IPS-18a (cell line): ENCODE measurements around the gene POU3F2.

Experiments used
- H3K27ac ChIP-seq: one replicate; pipeline ENCODE4 v1.5.1; 2013; ENCODE audit warnings: low read length
- H3K27me3 ChIP-seq: one replicate; pipeline ENCODE4 v1.6.1; 2013; ENCODE audit warnings: mild to moderate bottlenecking, low read length; ENCODE audit not compliant: control insufficient read depth, insufficient read depth
- H3K36me3 ChIP-seq: one replicate; pipeline ENCODE4 v1.6.1; 2013; ENCODE audit warnings: low read depth, low read length; ENCODE audit not compliant: control insufficient read depth
- H3K4me1 ChIP-seq: one replicate; pipeline ENCODE4 v1.6.1; 2013; ENCODE audit warnings: low read depth, low read length; ENCODE audit not compliant: control insufficient read depth
- H3K4me3 ChIP-seq: one replicate; pipeline ENCODE4 v1.5.1; 2013; ENCODE audit warnings: low read length
- H3K9ac ChIP-seq: one replicate; pipeline ENCODE4 v1.6.1; 2013; ENCODE audit warnings: mild to moderate bottlenecking, low read length, moderate library complexity
- H3K9me3 ChIP-seq: one replicate; pipeline ENCODE4 v1.6.1; 2013; ENCODE audit warnings: low read depth, low read length; ENCODE audit not compliant: control insufficient read depth

The POU3F2 gene

DNA sequence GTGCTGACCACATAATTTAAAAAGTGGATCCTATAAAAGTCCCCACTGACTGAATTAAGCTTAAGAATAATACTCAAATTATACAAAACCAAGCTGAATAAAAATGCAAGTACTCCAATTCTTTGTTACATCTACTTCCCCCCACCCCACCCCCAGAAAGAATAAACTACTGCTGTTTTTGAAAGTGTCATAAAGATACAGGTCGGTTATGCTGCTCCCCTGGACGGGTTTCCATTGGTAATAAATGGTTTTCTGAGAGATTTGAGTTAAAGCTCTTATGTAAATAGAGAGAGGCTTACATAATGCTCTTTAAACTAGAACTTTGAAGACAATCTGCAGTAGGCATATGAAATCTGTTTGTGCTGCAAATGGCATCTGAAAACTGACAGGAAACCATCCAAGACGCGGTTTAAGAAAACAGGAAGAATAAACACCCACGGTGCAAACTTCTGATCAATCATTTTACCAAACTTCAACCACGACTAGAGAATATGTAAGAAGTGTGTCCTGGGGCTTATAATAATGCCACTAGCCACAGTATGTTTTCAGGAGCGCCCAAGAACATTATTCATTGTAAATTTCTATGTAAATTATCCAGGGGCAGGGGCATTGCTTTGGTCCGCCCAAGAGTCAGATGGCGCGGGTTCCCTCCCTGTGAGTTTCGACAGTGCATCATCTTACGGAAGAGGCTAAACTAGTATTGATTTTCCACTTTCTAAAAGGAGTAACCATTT is 10.8 kb upstream of the POU3F2 start:
- Histone ChIP-seq H3K4me3 (peak overlapping the region; percentile 79), H3K9me3 (no peaks in the 10 kb centered on the region), H3K9ac (no peak overlapping the region), H3K36me3 (no peaks in the 10 kb centered on the region), H3K4me1 (peaks cover 25% of the 10 kb centered on the region), H3K27me3 (peaks cover 77% of the 10 kb centered on the region), H3K27ac (no peak overlapping the region)

DNA sequence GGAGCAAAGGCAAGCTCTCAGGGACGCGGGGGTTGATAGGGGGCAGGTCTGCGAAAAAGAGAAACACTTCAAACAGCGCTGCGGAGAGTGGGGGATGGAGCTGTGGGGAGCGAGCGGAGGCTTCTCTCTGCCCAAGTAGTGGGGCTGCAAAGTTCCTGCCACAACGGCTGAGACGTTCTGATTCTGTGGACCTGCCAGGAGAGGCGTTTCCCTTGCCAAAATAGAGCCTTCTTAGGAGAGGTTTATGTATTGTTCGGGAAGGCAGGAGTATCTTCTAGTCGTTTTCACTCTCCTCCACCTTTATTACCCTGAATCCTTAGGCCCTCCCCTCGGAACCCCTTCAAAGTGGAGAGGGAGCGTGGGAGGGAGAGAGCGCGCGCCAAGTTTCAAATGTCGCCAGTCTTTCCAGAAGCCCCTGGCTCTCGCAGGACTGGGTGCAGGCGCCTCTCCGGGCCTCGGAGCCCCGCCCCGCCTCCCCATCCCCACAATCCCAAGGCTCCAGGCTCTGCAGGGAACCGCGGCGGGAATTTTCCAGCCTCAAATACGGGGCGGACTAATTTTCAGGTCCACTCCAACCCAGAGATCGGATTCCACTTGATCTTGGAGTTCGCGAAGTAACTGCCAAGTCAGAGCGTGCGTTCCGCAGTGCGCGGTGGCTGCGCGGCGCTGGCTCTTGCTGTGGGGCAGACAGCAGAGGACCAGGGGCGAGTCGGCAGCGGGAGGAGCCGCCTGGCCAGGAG is 10.0 kb upstream of the POU3F2 start:
- Histone ChIP-seq H3K27ac (no peak overlapping the region), H3K4me1 (peaks cover 25% of the 10 kb centered on the region), H3K4me3 (peak overlapping the region; percentile 79), H3K9me3 (no peaks in the 10 kb centered on the region), H3K9ac (peak overlapping the region; percentile 16), H3K27me3 (peaks cover 84% of the 10 kb centered on the region), H3K36me3 (no peaks in the 10 kb centered on the region)

DNA sequence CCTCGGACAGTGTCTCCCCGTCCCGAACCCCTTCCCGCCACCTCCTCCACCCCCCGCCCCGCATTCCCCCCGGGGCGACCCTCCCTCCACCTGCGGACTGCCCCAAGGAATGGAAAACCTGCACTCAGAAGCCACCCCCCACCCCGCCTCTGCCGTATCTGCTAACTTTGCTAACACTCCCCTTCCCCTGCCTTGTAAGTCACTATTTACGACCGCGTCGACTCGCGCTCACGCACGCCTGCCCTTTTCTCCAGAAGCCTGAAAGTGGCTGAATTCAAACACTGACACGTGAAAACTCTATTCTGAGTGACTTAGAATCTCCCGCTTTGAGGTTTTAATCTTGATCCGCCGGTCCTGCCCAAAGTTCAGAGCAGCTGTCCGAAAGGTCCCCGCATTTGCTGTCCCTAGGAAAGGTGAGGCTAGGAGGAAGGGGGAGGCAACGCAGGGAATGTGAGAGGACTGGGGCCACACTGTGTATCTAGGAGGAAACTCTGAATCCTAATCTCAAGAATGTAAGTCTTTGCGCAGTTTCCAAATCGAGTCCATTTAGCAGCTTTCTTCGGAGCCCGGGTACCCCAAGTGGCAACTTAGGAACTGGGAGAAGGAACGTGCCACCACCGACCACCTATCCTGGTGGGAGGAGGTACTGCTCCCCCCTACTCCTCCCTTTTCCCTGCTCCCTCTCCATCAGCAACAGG is 9.3 kb upstream of the POU3F2 start:
- peaks cover 86% of the 10 kb centered on the region for H3K27me3 ChIP-seq
- H3K4me3 ChIP-seq: peak overlapping the region; percentile 79
- H3K9ac ChIP-seq: peak overlapping the region; percentile 16
- H3K27ac ChIP-seq: no peak overlapping the region
- H3K36me3 ChIP-seq: no peaks in the 10 kb centered on the region
- no peaks in the 10 kb centered on the region for H3K9me3 ChIP-seq
- H3K4me1 ChIP-seq: peaks cover 25% of the 10 kb centered on the region

GRCh38 chr6:98825600-98826230 is 8.7 kb upstream of the POU3F2 start:
- H3K9ac ChIP-seq: no peak overlapping the region
- H3K4me3 ChIP-seq: peak overlapping the region; percentile 79
- H3K36me3 ChIP-seq: no peaks in the 10 kb centered on the region
- H3K27ac ChIP-seq: no peak overlapping the region
- H3K9me3 ChIP-seq: no peaks in the 10 kb centered on the region
- peaks cover 92% of the 10 kb centered on the region for H3K27me3 ChIP-seq
- H3K4me1 ChIP-seq: peaks cover 28% of the 10 kb centered on the region

DNA sequence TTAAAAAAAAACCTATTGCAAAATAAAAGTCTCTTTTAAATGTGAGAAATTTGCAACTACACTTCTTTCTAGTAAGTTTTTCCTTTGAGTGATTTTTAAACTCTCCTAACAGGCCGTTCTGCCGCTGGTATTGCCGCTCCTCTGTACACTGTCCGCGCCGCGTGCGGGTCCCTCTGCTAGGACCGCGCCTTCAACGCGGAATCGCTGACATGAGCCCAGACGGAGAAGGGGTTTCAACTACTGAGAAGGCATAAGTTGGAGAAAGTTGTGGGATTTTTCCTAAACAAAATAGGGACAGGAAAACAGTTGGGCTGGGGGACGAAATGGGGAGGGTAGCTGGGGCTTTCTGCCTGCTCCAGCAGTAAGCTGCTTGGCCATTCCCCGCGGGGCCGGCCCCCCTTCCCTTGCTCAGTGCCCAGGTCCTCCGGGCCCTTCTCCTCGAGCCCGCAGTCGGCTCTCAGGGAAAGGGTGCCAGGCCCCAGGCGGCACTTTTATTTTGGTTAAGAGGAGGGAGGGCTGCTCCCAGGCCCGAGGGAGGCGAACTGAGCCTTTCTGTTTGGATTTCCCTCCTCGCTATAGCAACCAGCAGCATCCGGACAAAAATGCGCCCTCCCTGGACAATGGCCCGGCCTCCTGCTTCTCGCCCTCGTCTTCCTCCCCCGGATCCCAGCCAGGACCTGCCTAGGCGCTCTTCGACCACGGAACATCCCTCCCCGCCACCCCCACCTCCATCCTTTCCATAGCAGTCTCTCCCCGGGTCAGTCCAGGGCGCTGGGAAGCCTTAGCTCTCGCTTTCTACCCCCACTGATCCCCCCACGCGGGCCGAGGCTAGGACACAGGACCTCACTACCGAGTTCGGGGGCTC is 6.8 kb upstream of the POU3F2 start:
- peak overlapping the region; percentile 46 for H3K4me3 ChIP-seq
- H3K9ac ChIP-seq: peak overlapping the region; percentile 15
- H3K27me3 ChIP-seq: peaks cover 100% of the 10 kb centered on the region

GRCh38 chr6:98828211-98828788 is 6.1 kb upstream of the POU3F2 start:
- Histone ChIP-seq H3K9me3 (no peaks in the 10 kb centered on the region), H3K27ac (no peak overlapping the region), H3K4me1 (peaks cover 45% of the 10 kb centered on the region), H3K27me3 (peaks cover 100% of the 10 kb centered on the region), H3K4me3 (peak overlapping the region; percentile 46), H3K9ac (peak overlapping the region; percentile 15), H3K36me3 (no peaks in the 10 kb centered on the region)

More for the DNA sequence above, 6.8 kb upstream of the POU3F2 start:
- no peak overlapping the region for H3K27ac ChIP-seq
- H3K4me1 ChIP-seq: peaks cover 40% of the 10 kb centered on the region
- no peaks in the 10 kb centered on the region for H3K9me3 ChIP-seq
- no peaks in the 10 kb centered on the region for H3K36me3 ChIP-seq

- Histone ChIP-seq H3K36me3 (no peaks in the 10 kb centered on the region), H3K27me3 (peaks cover 100% of the 10 kb centered on the region), H3K4me3 (peak overlapping the region; percentile 26), H3K27ac (no peak overlapping the region), H3K9me3 (no peaks in the 10 kb centered on the region), H3K9ac (no peak overlapping the region), H3K4me1 (peaks cover 46% of the 10 kb centered on the region)
Measured at GRCh38 chr6:98828941-98829411, 5.4 kb upstream of the POU3F2 start.

- H3K27me3 ChIP-seq: peaks cover 91% of the 10 kb centered on the region
- H3K4me3 ChIP-seq: no peak overlapping the region
- H3K9me3 ChIP-seq: no peaks in the 10 kb centered on the region
- no peak overlapping the region for H3K27ac ChIP-seq
- peaks cover 44% of the 10 kb centered on the region for H3K4me1 ChIP-seq
- no peaks in the 10 kb centered on the region for H3K36me3 ChIP-seq
- no peak overlapping the region for H3K9ac ChIP-seq
Measured at GRCh38 chr6:98830146-98830545, 4.2 kb upstream of the POU3F2 start.

GRCh38 chr6:98831057-98831958 is 3.1 kb upstream of the POU3F2 start:
- peaks cover 37% of the 10 kb centered on the region for H3K4me1 ChIP-seq
- H3K27me3 ChIP-seq: peaks cover 91% of the 10 kb centered on the region
- no peaks in the 10 kb centered on the region for H3K9me3 ChIP-seq
- peak overlapping the region; percentile 60 for H3K4me3 ChIP-seq
- no peak overlapping the region for H3K9ac ChIP-seq
- H3K36me3 ChIP-seq: no peaks in the 10 kb centered on the region
- H3K27ac ChIP-seq: no peak overlapping the region

DNA sequence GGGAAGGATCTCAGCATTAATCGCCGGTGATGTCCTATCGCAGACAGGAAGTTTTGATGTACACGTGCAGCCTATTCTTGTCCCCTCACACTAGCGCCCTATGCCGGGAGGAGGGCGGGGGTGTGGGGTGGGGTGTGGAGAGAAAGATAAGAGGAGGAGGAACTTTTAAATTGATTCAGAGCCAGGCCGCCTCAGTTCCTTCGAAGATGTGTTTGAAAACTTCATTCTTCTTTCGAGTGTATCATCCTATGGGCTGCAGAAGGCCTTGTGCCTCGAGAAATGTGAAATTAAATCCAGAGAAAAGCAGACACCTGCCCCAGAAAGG is 2.5 kb upstream of the POU3F2 start:
- Histone ChIP-seq H3K36me3 (no peaks in the 10 kb centered on the region), H3K4me3 (peak overlapping the region; percentile 60), H3K4me1 (peaks cover 40% of the 10 kb centered on the region), H3K27me3 (peaks cover 91% of the 10 kb centered on the region), H3K9ac (peak overlapping the region; percentile 39), H3K27ac (no peak overlapping the region), H3K9me3 (no peaks in the 10 kb centered on the region)
